ENCODE measurements around the gene FOXL3. TPM values are rescaled to one million over a fixed set of nuclear protein-coding genes. Genes with fewer than 3 reads are reported as not detected.
A peak's percentile ranks its signal among the peaks of the same experiment; 100 is the strongest.
"Not testable (repeated sequence)": the region's sequence is repeated elsewhere in the genome, so short reads cannot be mapped to it uniquely, and the experiment has no call there.

FOXL3 gene
- total and polyA plus RNA-seq, 3 donors from 2014 or later, result 4.5 to 37.7 (median 14.5) TPM

DNA sequence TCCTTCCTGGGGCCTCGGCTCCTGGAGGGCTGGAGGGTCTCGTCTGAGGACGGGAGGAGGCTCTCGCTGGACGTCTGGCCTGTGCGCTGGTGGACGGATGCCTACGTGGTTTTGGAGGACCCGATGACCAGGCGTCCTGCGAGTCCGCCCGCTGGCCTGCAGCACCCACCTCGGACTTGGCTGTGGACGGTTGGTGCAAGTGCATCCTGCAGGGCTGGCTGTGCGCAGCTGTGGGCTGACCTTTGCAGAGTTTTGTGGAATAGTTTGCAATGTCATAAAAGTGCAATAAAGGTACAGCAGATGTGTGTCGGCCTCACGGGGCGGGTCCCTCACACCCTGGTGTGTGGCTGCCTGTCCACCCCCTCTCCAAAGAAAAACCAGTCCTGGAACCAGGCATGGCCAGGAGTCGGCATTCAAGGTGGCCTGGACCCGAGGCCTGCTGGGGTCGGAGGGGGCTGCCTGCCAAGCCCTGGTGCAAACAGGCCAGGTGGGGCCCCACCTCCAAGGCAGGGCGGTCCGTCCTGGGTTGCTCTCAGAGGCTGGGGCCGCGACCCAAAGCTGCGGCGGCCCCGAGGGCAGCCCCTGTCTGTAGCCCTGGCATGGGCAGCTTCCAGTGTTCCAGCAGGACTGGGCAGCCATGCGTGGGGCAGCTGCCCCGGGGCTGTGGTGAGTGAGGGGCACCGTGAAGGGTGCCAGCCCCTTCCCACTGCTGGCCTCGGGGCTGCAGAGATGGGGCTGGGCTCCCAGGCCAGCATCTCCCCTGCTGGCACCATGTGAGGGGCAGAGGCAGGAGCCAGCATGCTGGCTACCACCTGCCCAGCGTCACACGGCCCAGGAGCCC, 29.3 kb upstream of the FOXL3 start:
- intact Hi-C loops (cut with DNase I; ENCODE audit: low total_unique reads), result no loop called here
- WGBS, 2 donors, result 93% methylated on average over 10 to 28 of the region's 35 CpGs
- no peaks in the 10 kb centered on the region for H3K36me3 ChIP-seq (ENCODE audit: low read depth, missing control alignments)

GRCh38 chr7:261341-262250, 28.4 kb upstream of the FOXL3 start:
- H3K27ac ChIP-seq, result no peak overlapping the region
- H3K4me1 ChIP-seq, result no peaks in the 10 kb centered on the region
- no peak overlapping the region for H3K4me3 ChIP-seq
- WGBS, 2 donors, result 93 to 94% methylated on average over 22 to 32 of the region's 32 CpGs
- no peak for DNase-seq
- no peaks in the 10 kb centered on the region for H3K36me3 ChIP-seq (ENCODE audit: low read depth, missing control alignments)
- H3K27me3 ChIP-seq, result no peaks in the 10 kb centered on the region
- intact Hi-C loops (cut with DNase I; ENCODE audit: low total_unique reads), result no loop called here
- no peaks in the 10 kb centered on the region for H3K9me3 ChIP-seq
- TF ChIP-seq POLR2A (IDR thresholded peaks at IDR 0.05) (no peak), CTCF (IDR thresholded peaks at IDR 0.05) (no peak)

More for the DNA sequence above, 29.3 kb upstream of the FOXL3 start:
- H3K4me1 ChIP-seq, result no peaks in the 10 kb centered on the region
- H3K4me3 ChIP-seq, result no peak overlapping the region
- no peak for DNase-seq
- no peaks in the 10 kb centered on the region for H3K9me3 ChIP-seq
- TF ChIP-seq POLR2A (IDR thresholded peaks at IDR 0.05), result no peak
- TF ChIP-seq CTCF (IDR thresholded peaks at IDR 0.05), result no peak
- H3K27ac ChIP-seq, result no peak overlapping the region
- H3K27me3 ChIP-seq, result no peaks in the 10 kb centered on the region

GRCh38 chr7:262251-262572, 27.8 kb upstream of the FOXL3 start:
- intact Hi-C loops (cut with DNase I; ENCODE audit: low total_unique reads), result no loop called here
- Histone ChIP-seq H3K4me1 (no peaks in the 10 kb centered on the region), H3K9me3 (no peaks in the 10 kb centered on the region), H3K27ac (no peak overlapping the region), H3K27me3 (no peaks in the 10 kb centered on the region), H3K4me3 (no peak overlapping the region), H3K36me3 (ENCODE audit: low read depth, missing control alignments) (no peaks in the 10 kb centered on the region)
- WGBS, 2 donors, result 79 to 93% methylated on average over 9 of the region's 9 CpGs
- no peak for DNase-seq
- no peak for TF ChIP-seq POLR2A (IDR thresholded peaks at IDR 0.05)
- TF ChIP-seq CTCF (IDR thresholded peaks at IDR 0.05), result no peak

DNA sequence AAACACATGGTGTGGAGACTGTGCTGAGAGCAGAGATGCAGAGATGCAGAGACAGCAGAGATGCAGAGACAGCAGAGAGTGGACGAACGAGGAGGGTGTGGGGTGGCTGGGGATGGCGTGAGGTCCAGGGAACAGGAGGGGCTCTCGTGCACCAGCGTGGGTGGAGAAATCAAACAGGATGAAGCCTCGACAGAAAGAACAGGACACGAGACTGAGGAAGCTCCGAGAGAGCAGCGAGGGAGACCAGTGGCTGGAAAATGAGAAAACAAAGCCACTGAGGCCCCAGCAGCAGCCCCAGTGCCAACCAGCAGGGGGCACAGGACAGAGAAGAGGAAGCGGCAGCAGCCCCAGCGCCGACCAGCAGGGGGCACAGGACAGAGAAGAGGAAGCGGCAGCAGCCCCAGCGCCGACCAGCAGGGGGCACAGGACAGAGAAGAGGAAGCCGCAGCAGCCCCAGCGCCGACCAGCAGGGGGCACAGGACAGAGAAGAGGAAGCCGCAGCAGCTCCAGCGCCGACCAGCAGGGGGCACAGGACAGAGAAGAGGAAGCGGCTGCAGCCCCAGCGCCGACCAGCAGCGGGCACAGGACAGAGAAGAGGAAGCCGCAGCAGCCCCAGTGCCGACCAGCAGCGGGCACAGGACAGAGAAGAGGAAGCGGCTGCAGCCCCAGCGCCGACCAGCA, 27.2 kb upstream of the FOXL3 start:
- H3K4me3 ChIP-seq; H3K9me3 ChIP-seq; H3K27me3 ChIP-seq; H3K4me1 ChIP-seq; H3K36me3 ChIP-seq (ENCODE audit: low read depth, missing control alignments); intact Hi-C loops (cut with DNase I; ENCODE audit: low total_unique reads): not testable (repeated sequence)
- peak overlapping the region in 1 of 2 donors; percentile 41 for H3K27ac ChIP-seq
- peak; percentile 73 for DNase-seq
- 40 to 82% methylated on average over 14 to 29 of the region's 31 CpGs for WGBS, 2 donors
- TF ChIP-seq CTCF (IDR thresholded peaks at IDR 0.05), result peak in 2 of 3 experiments; percentile 53 to 69

Measured in testis (tissue), 3 donors.